Measurements from ENCODE around the gene SLC17A5. TPM values are rescaled to one million over a fixed set of nuclear protein-coding genes. Genes with fewer than 3 reads are reported as not detected.
"Not testable (repeated sequence)": the region's sequence is repeated elsewhere in the genome, so short reads cannot be mapped to it uniquely, and the experiment has no call there.

Gene SLC17A5
- total RNA-seq, 1 donor from 2014 or later = 4.9 TPM

- Mint-ChIP-seq H3K27ac (no peak overlapping the region), H3K4me3 (no peak overlapping the region), H3K9me3 (peaks cover 13% of the 10 kb centered on the region), H3K4me1 (no peaks in the 10 kb centered on the region), H3K36me3 (ENCODE audit: low read depth) (no peaks in the 10 kb centered on the region), H3K27me3 (peaks cover 13% of the 10 kb centered on the region)
- no peak for DNase-seq
- intact Hi-C loops (cut with micrococcal nuclease) = no loop called here
Measured at GRCh38 chr6:73680289-73680918, 26.6 kb upstream of the SLC17A5 start.

- not testable (repeated sequence) for DNase-seq; H3K27ac Mint-ChIP-seq; H3K4me1 Mint-ChIP-seq; H3K4me3 Mint-ChIP-seq; H3K27me3 Mint-ChIP-seq; H3K36me3 Mint-ChIP-seq (ENCODE audit: low read depth)
- peaks cover 13% of the 10 kb centered on the region for H3K9me3 Mint-ChIP-seq
- intact Hi-C loops (cut with micrococcal nuclease) = loop anchor here (5.0 kb wide), 2 partner anchors 177 to 1527 kb away; partner anchors contain the start of gene COL12A1
Measured at GRCh38 chr6:73679846-73680245, 26.1 kb upstream of the SLC17A5 start.

- no peak overlapping the region for H3K27ac Mint-ChIP-seq
- H3K4me3 Mint-ChIP-seq = no peak overlapping the region
- H3K4me1 Mint-ChIP-seq = no peaks in the 10 kb centered on the region
- H3K36me3 Mint-ChIP-seq (ENCODE audit: low read depth) = no peaks in the 10 kb centered on the region
- no peak for DNase-seq
- intact Hi-C loops (cut with micrococcal nuclease) = loop anchor here (5.0 kb wide), 2 partner anchors 178 to 1528 kb away; partner anchors contain the start of gene COL12A1
- peaks cover 13% of the 10 kb centered on the region for H3K9me3 Mint-ChIP-seq
- peaks cover 6% of the 10 kb centered on the region for H3K27me3 Mint-ChIP-seq
Measured at GRCh38 chr6:73679009-73679408, 25.2 kb upstream of the SLC17A5 start.

- no peak overlapping the region for H3K27ac Mint-ChIP-seq
- no peak overlapping the region for H3K4me3 Mint-ChIP-seq
- H3K27me3 Mint-ChIP-seq = peaks cover 18% of the 10 kb centered on the region
- H3K4me1 Mint-ChIP-seq = no peaks in the 10 kb centered on the region
- no peaks in the 10 kb centered on the region for H3K36me3 Mint-ChIP-seq (ENCODE audit: low read depth)
- H3K9me3 Mint-ChIP-seq = no peaks in the 10 kb centered on the region
- peak; percentile 93 for DNase-seq
- intact Hi-C loops (cut with micrococcal nuclease) = loop anchor here (1.0 to 5.0 kb wide), 4 partner anchors 19 to 1532 kb away; partner anchors contain the start of gene COL12A1
Measured at GRCh38 chr6:73675466-73676098, 21.8 kb upstream of the SLC17A5 start.

GRCh38 chr6:73671911-73672685 is 18.3 kb upstream of the SLC17A5 start:
- Mint-ChIP-seq H3K4me3 (no peak overlapping the region), H3K27me3 (peaks cover 35% of the 10 kb centered on the region), H3K36me3 (ENCODE audit: low read depth) (no peaks in the 10 kb centered on the region), H3K27ac (no peak overlapping the region), H3K4me1 (peaks cover 4% of the 10 kb centered on the region), H3K9me3 (no peaks in the 10 kb centered on the region)
- intact Hi-C loops (cut with micrococcal nuclease) = no loop called here
- DNase-seq = no peak

GRCh38 chr6:73669005-73669404 is 15.2 kb upstream of the SLC17A5 start:
- H3K4me3 Mint-ChIP-seq = no peak overlapping the region
- intact Hi-C loops (cut with micrococcal nuclease) = no loop called here
- peaks cover 51% of the 10 kb centered on the region for H3K27me3 Mint-ChIP-seq
- DNase-seq = no peak
- H3K27ac Mint-ChIP-seq = no peak overlapping the region
- H3K9me3 Mint-ChIP-seq = no peaks in the 10 kb centered on the region
- H3K4me1 Mint-ChIP-seq = peaks cover 12% of the 10 kb centered on the region
- H3K36me3 Mint-ChIP-seq (ENCODE audit: low read depth) = no peaks in the 10 kb centered on the region

- DNase-seq = no peak
- H3K4me3 Mint-ChIP-seq = no peak overlapping the region
- H3K27ac Mint-ChIP-seq = no peak overlapping the region
- intact Hi-C loops (cut with micrococcal nuclease) = no loop called here
- peaks cover 12% of the 10 kb centered on the region for H3K4me1 Mint-ChIP-seq
- no peaks in the 10 kb centered on the region for H3K9me3 Mint-ChIP-seq
- H3K27me3 Mint-ChIP-seq = peaks cover 52% of the 10 kb centered on the region
- H3K36me3 Mint-ChIP-seq (ENCODE audit: low read depth) = no peaks in the 10 kb centered on the region
Measured at GRCh38 chr6:73667798-73668197, 14.0 kb upstream of the SLC17A5 start.

GRCh38 chr6:73666393-73666792 is 12.6 kb upstream of the SLC17A5 start:
- Mint-ChIP-seq H3K4me3 (no peak overlapping the region), H3K27me3 (peaks cover 42% of the 10 kb centered on the region), H3K27ac (no peak overlapping the region), H3K4me1 (peaks cover 12% of the 10 kb centered on the region), H3K36me3 (ENCODE audit: low read depth) (no peaks in the 10 kb centered on the region), H3K9me3 (no peaks in the 10 kb centered on the region)
- intact Hi-C loops (cut with micrococcal nuclease) = no loop called here
- DNase-seq = no peak

- no peaks in the 10 kb centered on the region for H3K9me3 Mint-ChIP-seq
- no peak for DNase-seq
- H3K27ac Mint-ChIP-seq = no peak overlapping the region
- H3K27me3 Mint-ChIP-seq = peaks cover 39% of the 10 kb centered on the region
- H3K4me3 Mint-ChIP-seq = no peak overlapping the region
- no peaks in the 10 kb centered on the region for H3K36me3 Mint-ChIP-seq (ENCODE audit: low read depth)
- H3K4me1 Mint-ChIP-seq = peaks cover 12% of the 10 kb centered on the region
- intact Hi-C loops (cut with micrococcal nuclease) = no loop called here
Measured at GRCh38 chr6:73665686-73666319, 12.0 kb upstream of the SLC17A5 start.

- Mint-ChIP-seq H3K27me3 (peaks cover 29% of the 10 kb centered on the region), H3K36me3 (ENCODE audit: low read depth) (no peaks in the 10 kb centered on the region), H3K4me3 (no peak overlapping the region), H3K9me3 (no peaks in the 10 kb centered on the region), H3K4me1 (peaks cover 12% of the 10 kb centered on the region), H3K27ac (no peak overlapping the region)
- DNase-seq = no peak
- intact Hi-C loops (cut with micrococcal nuclease) = no loop called here
Measured at GRCh38 chr6:73664701-73665100, 10.9 kb upstream of the SLC17A5 start.

- no peak overlapping the region for H3K27ac Mint-ChIP-seq
- H3K9me3 Mint-ChIP-seq = no peaks in the 10 kb centered on the region
- no peak for DNase-seq
- no peak overlapping the region for H3K4me3 Mint-ChIP-seq
- peaks cover 23% of the 10 kb centered on the region for H3K4me1 Mint-ChIP-seq
- no peaks in the 10 kb centered on the region for H3K27me3 Mint-ChIP-seq
- peaks cover 1% of the 10 kb centered on the region for H3K36me3 Mint-ChIP-seq (ENCODE audit: low read depth)
- intact Hi-C loops (cut with micrococcal nuclease) = no loop called here
Measured at GRCh38 chr6:73657201-73657600, 3.4 kb upstream of the SLC17A5 start.

- no peaks in the 10 kb centered on the region for H3K9me3 Mint-ChIP-seq
- no peak overlapping the region for H3K4me3 Mint-ChIP-seq
- peaks cover 1% of the 10 kb centered on the region for H3K36me3 Mint-ChIP-seq (ENCODE audit: low read depth)
- H3K4me1 Mint-ChIP-seq = peaks cover 23% of the 10 kb centered on the region
- no peak for DNase-seq
- intact Hi-C loops (cut with micrococcal nuclease) = no loop called here
- no peaks in the 10 kb centered on the region for H3K27me3 Mint-ChIP-seq
- H3K27ac Mint-ChIP-seq = no peak overlapping the region
Measured at GRCh38 chr6:73656531-73657145, 2.8 kb upstream of the SLC17A5 start.

- intact Hi-C loops (cut with micrococcal nuclease) = no loop called here
- no peaks in the 10 kb centered on the region for H3K9me3 Mint-ChIP-seq
- H3K4me3 Mint-ChIP-seq = peak overlapping the region; percentile 96
- no peaks in the 10 kb centered on the region for H3K27me3 Mint-ChIP-seq
- H3K27ac Mint-ChIP-seq = peak overlapping the region; percentile 51
- H3K4me1 Mint-ChIP-seq = peaks cover 25% of the 10 kb centered on the region
- H3K36me3 Mint-ChIP-seq (ENCODE audit: low read depth) = peaks cover 6% of the 10 kb centered on the region
- no peak for DNase-seq
Measured at GRCh38 chr6:73655341-73655917, 1.6 kb upstream of the SLC17A5 start.
